ENCODE data around the gene UFC1. TPM values are rescaled to one million over a fixed set of nuclear protein-coding genes. Genes with fewer than 3 reads are reported as not detected.

The UFC1 gene
- total RNA-seq, 2 donors from 2014 or later: 152 to 154 TPM

DNA sequence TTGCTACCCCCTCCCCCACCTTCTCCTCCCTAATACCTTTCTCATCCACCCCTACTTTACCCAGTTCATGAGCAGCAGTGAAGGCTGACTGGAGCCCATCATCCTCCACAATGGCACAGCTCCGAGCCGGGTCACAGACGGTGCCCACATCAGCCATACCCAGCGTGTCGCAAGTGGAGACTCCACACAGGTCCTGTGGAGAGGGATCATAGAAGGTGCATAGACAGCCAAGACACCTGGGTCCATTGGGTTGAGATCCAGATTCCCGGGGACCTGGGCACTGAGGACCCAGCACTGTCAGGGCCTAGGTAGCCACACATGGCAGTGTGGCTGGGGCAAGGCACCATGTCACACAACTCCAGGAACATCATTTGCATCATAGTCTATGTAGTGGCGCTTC lies 42.3 kb downstream of the UFC1 start:
- no peak overlapping the region for H3K27ac Mint-ChIP-seq

DNA sequence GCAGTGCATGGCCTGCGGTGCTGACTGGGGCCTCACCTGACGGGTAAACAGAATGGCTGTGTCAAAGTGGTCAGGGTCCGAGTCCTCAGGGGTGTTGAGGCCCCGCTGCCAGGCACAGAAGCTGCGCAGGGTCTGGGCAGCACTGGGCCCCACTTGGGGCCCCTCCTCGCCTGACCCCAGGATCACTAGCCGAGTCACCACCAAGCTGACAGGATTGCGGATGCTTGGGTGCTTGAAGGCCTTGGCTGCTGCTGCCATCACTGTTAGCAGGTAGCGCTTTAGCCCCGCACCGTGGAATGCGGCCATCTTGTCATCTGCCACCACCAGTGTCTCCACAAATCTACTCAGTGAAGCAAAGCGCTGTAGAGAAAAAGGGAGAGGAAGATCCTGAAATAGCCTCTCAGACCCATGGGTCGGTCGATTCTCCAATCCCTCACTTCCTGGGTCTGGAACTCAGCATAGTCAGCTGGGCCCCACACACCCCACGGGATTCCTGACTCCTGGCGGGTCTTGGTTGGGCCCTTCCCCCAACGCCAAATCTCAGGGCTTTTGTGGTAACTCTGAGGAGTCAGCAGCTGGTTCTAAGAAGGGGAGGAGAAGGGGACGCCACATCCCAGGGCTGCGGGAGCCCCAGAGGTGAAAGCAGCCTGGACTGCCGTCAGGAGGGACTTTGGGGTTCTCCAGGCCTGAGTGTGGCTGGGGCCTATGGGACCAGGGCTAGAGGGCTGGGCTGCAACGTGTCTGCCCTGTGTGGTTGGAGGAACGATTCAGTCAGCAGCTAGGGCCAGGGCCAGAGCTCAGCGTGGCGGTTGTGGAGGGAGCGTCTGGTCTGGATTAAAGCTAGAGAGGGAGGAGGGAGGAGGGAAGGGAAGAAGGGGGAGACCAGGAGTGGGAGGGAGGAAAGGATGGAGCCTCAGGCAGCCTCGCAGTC lies 43.0 kb downstream of the UFC1 start:
- Mint-ChIP-seq H3K4me3 (no peak overlapping the region), H3K27ac (no peak overlapping the region), H3K4me1 (peaks cover 25% of the 10 kb centered on the region), H3K36me3 (ENCODE audit: low read depth) (no peaks in the 10 kb centered on the region), H3K27me3 (no peaks in the 10 kb centered on the region)
- H3K9me3 ChIP-seq (ENCODE audit: control insufficient read depth, low read length, poor library complexity, severe bottlenecking): no peaks in the 10 kb centered on the region
- DNase-seq (no peak), ATAC-seq (no peak)

More for the DNA sequence above, 42.3 kb downstream of the UFC1 start:
- Mint-ChIP-seq H3K4me3 (no peak overlapping the region), H3K27me3 (no peaks in the 10 kb centered on the region), H3K36me3 (ENCODE audit: low read depth) (no peaks in the 10 kb centered on the region), H3K4me1 (peaks cover 22% of the 10 kb centered on the region)
- ATAC-seq (no peak), DNase-seq (no peak)
- H3K9me3 ChIP-seq (ENCODE audit: control insufficient read depth, low read length, poor library complexity, severe bottlenecking): no peaks in the 10 kb centered on the region

DNA sequence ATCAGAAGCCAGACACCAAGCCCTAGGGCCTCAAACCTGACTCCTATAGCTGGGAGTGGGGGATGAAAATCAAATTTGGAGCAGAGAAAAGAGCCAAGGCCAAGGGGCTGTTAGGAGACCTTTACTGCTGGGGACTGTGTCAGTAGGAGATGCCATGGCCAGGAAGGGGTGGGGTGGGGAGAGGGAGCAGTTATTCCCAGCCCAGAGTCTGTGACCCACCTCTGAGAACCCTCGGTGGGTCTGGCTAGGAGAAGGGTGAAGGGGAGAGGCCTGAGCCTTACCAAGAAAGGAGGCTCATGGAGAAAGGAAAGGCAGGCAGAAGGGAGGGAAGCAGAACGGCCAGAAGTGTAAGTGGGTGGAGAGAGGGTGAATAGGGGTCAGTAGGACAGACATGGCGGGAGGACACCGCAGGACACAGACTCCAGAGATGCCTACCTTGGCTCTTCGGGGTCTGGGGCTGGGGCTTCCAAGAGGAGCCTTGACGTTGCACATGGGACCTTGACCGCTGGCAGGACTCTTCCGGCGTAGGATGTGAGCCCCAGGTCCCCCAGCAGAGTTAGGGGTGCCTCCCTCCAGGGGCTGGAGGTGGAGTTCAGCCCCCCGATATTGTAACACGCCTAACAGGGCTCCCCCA lies 43.9 kb downstream of the UFC1 start:
- ATAC-seq: no peak
- H3K4me3 Mint-ChIP-seq: no peak overlapping the region
- no peak overlapping the region for H3K27ac Mint-ChIP-seq
- H3K4me1 Mint-ChIP-seq: peaks cover 26% of the 10 kb centered on the region
- no peaks in the 10 kb centered on the region for H3K36me3 Mint-ChIP-seq (ENCODE audit: low read depth)
- no peaks in the 10 kb centered on the region for H3K9me3 ChIP-seq (ENCODE audit: control insufficient read depth, low read length, poor library complexity, severe bottlenecking)
- no peaks in the 10 kb centered on the region for H3K27me3 Mint-ChIP-seq
- DNase-seq: no peak

DNA sequence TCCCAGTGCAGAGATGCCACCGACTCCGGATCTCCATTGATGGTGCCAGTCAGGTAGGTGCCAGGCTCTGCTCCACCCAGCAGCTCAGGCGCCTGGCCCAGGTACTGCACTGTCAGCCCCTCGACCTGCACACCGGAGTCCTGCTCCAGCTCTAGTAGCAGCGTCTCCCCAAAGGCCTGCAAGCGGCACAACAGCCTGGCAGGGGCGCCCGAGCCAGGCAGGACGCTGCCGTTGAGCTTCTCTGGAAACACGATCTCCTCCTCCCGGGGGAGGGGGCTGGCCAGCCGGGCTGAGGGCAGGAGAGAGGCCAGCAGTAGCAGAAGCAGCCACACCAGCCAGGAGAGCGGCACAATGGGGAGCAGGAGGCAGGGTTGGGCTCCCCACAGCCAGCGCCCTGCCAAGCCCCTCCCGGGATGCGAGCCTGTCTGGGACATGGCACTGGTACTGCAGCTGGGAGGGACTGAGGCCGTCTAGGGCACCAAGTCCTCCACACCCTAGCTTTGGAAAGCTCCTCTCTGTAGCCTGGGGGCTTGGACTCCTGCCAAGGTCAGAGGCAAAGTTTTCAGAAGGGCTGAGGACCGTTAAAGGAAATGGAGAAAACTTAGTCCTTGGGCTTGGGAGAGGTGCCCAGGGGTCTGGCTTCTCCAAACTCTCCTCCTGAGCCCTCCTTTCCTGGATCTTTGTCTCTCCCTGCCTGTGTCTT lies 44.6 kb downstream of the UFC1 start:
- no peak overlapping the region for H3K27ac Mint-ChIP-seq
- no peaks in the 10 kb centered on the region for H3K27me3 Mint-ChIP-seq
- DNase-seq (no peak), ATAC-seq (no peak)
- peaks cover 25% of the 10 kb centered on the region for H3K4me1 Mint-ChIP-seq
- H3K9me3 ChIP-seq (ENCODE audit: control insufficient read depth, low read length, poor library complexity, severe bottlenecking): no peaks in the 10 kb centered on the region
- no peaks in the 10 kb centered on the region for H3K36me3 Mint-ChIP-seq (ENCODE audit: low read depth)
- no peak overlapping the region for H3K4me3 Mint-ChIP-seq

DNA sequence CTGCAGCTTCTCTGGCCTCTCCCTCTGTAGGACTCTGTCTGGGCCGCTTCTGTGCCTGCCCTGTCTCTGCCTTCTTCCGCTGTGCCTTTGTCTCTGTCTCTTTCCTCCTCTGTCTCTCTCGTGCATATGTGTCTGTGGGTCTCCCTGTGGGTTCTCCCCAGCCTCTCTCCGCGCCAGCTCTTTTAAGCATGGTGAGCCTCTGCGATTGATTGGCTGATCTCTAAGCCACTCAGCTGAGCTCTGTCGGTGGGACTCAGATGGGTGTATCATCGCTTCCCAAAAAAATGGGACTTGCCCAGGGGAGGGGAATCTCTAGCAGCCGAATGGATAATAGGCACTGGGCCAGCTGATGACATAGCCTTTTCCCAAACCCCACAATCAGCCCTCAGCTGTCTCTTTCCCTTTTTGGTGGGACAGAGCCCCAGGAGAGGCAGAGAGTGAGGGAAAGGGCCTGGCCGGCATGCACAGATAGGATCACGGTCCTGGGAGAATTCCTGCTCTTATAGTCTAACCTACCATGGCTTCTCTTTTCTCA lies 45.2 kb downstream of the UFC1 start, which contains the start of gene ADAMTS4:
Gene ADAMTS4 (minus strand): TSS at position 158 of the 535 bp plus-strand sequence. CDS start 427 bp downstream, outside the sequence.
- no peak within 1 kb of the TSS for H3K27ac Mint-ChIP-seq
- H3K4me1 Mint-ChIP-seq: peaks cover 25% of the 10 kb centered on the region
- no peaks in the 10 kb centered on the region for H3K9me3 ChIP-seq (ENCODE audit: control insufficient read depth, low read length, poor library complexity, severe bottlenecking)
- H3K27me3 Mint-ChIP-seq: no peaks in the 10 kb centered on the region
- no peak for DNase-seq
- H3K36me3 Mint-ChIP-seq (ENCODE audit: low read depth): no peaks in the 10 kb centered on the region
- H3K4me3 Mint-ChIP-seq: peak within 1 kb of the TSS; percentile 25
- ATAC-seq: no peak

DNA sequence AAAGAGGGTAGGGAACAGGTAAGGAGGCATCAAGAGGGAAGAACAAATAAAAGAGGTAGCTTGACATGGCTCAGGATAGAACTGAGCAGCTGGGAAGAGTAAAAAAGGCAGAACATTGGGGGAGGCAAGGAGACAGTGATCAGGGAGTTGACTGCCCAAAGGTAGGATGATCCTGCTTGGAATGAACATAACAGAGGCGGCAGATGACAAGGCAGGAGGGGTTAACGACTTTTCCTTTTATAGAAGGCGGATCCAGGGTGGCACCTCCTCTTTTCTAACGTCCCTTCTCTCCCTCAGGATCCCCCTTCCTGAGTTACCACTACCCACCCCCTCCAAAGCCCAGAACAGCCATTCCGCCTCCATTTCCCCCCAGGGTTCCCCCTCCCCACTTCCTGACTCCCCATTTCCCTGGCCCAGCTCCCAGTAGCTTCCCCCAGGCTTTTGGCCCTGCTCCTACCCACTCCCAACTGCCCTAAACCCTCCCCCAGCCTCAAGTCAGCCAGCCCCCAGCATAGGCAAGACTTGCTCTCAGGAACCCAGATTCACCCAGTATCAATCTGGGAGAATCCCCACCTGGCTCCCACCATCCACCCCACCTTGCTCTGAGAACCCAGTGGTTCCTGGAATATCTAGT lies 45.8 kb downstream of the UFC1 start:
- Mint-ChIP-seq H3K27me3 (no peaks in the 10 kb centered on the region), H3K36me3 (ENCODE audit: low read depth) (peaks cover 5% of the 10 kb centered on the region)
- ATAC-seq: no peak

DNA sequence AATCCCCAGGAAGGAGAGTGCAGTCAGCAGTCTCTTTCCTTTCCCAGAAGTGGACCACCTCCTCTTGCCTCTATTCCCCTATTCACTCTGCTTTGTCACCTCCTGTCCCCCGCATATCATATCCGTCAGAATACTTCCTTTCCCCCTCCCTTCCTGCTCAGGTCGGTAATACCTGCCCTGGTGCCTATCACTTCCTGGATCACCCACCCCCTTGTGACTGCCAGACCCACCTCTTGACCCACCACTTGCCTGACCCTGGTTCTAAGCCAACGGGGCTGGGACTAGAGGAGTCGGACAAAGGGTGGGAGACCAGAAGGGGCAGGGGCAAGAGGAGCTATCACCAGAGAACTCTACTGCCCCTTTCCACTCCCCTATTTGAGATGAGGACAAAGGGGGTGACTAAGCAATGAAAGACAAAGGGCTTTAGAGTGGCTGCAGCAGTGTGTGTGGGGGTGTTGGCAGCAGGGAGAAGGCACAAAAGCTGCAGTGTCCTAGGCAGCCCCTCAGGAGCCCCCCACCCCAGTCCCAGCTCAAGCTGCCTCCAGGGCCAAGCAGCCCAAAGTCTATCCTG lies 46.7 kb downstream of the UFC1 start:
- H3K4me3 Mint-ChIP-seq: peak overlapping the region; percentile 60
- H3K4me1 Mint-ChIP-seq: peaks cover 35% of the 10 kb centered on the region

More for the DNA sequence above, 45.8 kb downstream of the UFC1 start:
- Mint-ChIP-seq H3K4me1 (peaks cover 31% of the 10 kb centered on the region), H3K27ac (peak overlapping the region; percentile 97), H3K4me3 (peak overlapping the region; percentile 25)
- no peak for DNase-seq
- H3K9me3 ChIP-seq (ENCODE audit: control insufficient read depth, low read length, poor library complexity, severe bottlenecking): no peaks in the 10 kb centered on the region

DNA sequence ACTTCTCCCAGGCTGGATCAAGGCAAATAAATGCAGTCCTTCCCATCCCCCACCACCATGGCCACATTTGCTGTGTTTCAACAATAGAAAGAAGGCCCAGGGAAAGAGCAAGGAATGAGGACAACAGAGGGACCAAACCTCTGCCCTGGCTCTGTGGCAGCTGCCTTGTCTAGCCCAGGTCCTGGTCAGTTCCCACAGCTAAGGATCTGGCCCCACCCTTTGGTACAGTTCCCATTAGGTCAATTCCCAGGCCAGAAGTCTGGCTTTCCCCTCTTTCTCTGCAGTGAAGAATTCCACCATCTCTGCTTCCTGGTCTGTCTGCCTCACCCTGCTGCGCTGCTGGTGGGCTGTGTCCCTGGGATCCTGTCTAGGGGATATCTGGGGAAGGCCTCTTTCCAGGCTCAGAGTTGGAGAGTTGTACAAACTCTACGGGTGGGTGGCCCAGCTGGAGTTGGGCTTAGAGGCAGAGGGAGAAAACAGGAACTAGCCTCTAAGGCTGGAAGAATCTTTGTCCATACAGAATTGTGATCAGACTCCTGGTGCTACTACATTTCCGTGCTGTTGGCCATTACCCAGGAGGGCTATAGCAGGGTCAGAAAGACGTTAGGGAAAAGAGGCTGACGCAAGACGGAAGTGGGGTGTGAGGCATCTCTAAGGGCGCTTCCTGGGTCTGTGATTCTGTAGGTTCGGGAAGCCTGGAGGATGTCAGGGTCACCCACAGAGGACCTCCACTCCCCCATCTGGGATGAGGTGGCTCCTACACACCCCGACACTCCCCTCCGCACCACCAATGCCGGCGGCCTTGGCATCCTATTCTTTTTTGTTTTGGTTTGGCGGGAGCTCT lies 47.4 kb downstream of the UFC1 start:
- Mint-ChIP-seq H3K27ac (peak overlapping the region; percentile 97), H3K4me3 (peak overlapping the region; percentile 92), H3K36me3 (ENCODE audit: low read depth) (peaks cover 5% of the 10 kb centered on the region), H3K4me1 (peaks cover 40% of the 10 kb centered on the region), H3K27me3 (no peaks in the 10 kb centered on the region)
- ATAC-seq: no peak
- DNase-seq: no peak
- no peaks in the 10 kb centered on the region for H3K9me3 ChIP-seq (ENCODE audit: control insufficient read depth, low read length, poor library complexity, severe bottlenecking)

More for the DNA sequence above, 46.7 kb downstream of the UFC1 start:
- Mint-ChIP-seq H3K36me3 (ENCODE audit: low read depth) (peaks cover 5% of the 10 kb centered on the region), H3K27ac (peak overlapping the region; percentile 97), H3K27me3 (no peaks in the 10 kb centered on the region)
- no peaks in the 10 kb centered on the region for H3K9me3 ChIP-seq (ENCODE audit: control insufficient read depth, low read length, poor library complexity, severe bottlenecking)
- DNase-seq: no peak
- ATAC-seq: no peak

DNA sequence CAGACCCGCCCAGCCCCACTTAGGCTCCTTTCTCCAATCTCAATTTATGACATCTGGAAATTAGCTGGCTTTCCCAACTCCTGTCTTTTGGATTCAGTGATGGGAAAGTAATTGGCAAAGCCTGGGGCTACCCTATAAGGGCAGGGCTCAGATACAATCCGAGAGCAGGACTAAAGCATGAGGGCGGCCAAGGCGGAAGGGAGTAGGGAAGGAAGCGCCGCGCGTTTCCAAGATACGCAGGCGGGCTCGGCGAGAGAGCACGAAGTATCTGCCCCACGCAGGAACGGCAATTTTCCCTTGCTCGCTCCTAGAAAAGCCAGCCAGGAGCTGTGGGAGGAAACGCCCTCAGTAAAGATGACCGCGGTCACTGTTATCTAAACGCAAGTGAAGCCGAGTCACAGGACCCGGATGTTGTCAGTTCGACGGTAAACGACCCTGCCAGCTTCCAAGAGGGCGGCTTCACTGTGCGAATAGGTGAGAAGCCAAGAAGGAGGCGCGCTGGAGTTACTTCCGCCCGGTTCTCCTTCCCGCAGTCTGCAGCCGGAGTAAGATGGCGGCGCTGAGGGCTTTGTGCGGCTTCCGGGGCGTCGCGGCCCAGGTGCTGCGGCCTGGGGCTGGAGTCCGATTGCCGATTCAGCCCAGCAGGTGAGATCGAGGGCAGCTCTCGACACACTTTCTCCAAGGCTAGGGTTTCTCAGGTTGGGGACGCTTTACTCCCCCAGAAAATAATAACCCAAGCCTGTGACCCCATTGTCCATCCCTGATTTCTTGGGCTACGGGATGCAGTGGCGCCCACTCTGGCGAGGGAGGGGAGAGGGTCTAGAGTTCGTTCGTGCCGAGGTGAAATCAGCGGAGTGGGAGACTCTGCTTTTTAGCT lies 48.3 kb downstream of the UFC1 start, which contains the start of gene NDUFS2:
Gene NDUFS2 (plus strand): TSS at position 532 of the 877 bp plus-strand sequence. CDS start 19 bp downstream, at position 551.
- Mint-ChIP-seq H3K27me3 (no peaks in the 10 kb centered on the region), H3K36me3 (ENCODE audit: low read depth) (peaks cover 5% of the 10 kb centered on the region), H3K4me3 (peak within 1 kb of the TSS; percentile 92), H3K4me1 (peaks cover 43% of the 10 kb centered on the region), H3K27ac (peak within 1 kb of the TSS; percentile 97)
- ATAC-seq (peak; percentile 99), DNase-seq (peak; percentile 86 to 90 (median 87))
- no peaks in the 10 kb centered on the region for H3K9me3 ChIP-seq (ENCODE audit: control insufficient read depth, low read length, poor library complexity, severe bottlenecking)

DNA sequence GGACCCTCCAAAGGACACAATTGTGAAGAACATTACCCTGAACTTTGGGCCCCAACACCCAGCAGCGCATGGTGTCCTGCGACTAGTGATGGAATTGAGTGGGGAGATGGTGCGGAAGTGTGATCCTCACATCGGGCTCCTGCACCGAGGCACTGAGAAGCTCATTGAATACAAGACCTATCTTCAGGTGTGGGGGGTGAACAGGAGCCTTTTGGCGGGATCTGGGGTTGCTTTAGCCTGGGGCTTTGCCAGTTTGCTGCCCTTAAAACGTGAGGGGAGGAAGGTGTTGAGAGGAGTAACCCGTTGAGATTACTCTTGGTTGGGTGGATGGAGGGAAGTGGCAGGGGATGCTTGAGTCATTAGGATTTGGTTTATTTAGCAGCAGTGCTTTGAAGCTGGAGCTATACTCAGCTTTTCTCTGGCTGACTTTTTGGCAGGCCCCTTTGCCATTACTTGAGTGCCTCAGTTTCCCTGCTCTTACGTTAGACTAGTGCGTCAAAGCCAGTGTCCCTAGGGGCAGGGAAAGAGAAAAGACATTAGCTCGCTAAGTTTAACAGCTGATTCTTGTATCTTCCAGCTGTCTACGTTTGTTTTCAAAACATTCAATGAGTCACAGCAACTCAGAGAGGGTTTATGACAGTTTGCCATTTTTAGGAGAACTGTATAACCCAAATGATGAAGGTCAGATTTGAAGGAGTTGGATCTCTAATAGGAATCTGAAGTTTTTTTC lies 52.8 kb downstream of the UFC1 start:
- Mint-ChIP-seq H3K36me3 (ENCODE audit: low read depth) (peaks cover 14% of the 10 kb centered on the region), H3K27me3 (no peaks in the 10 kb centered on the region), H3K4me1 (peaks cover 30% of the 10 kb centered on the region), H3K4me3 (no peak overlapping the region), H3K27ac (peak overlapping the region; percentile 8)
- DNase-seq (no peak), ATAC-seq (no peak)
- H3K9me3 ChIP-seq (ENCODE audit: control insufficient read depth, low read length, poor library complexity, severe bottlenecking): no peaks in the 10 kb centered on the region

All from T-helper 17 cell (primary cell).